Fibroblast of the aortic adventitia (primary cell): ENCODE measurements around the gene CTSH. TPM values are rescaled to one million over a fixed set of nuclear protein-coding genes. Genes with fewer than 3 reads are reported as not detected.
"Not testable (repeated sequence)": the region's sequence is repeated elsewhere in the genome, so short reads cannot be mapped to it uniquely, and the experiment has no call there.

Source experiments
- DNase-seq: peaks from one replicate; pipeline ENCODE4 v3.0.0-alpha.2; 2010; ENCODE audit warnings: low read depth
- H3K4me3 ChIP-seq: 2 replicates; pipeline ENCODE4 v1.5.1; 2011; ENCODE audit warnings: low read depth, mild to moderate bottlenecking, control low read depth, low read length, moderate library complexity
- total RNA-seq: library from RNA; depleted of rRNA; stranded (reverse); fragments of >200 nt; gene quantifications from 2 replicates; pipeline ENCODE4 v1.2.3, GENCODE V29; 2012; ENCODE audit warnings: low replicate concordance
- TF ChIP-seq, protein P1 (sequence below): IDR thresholded peaks from 2 replicates; pipeline ENCODE4 v1.5.1; 2011; ENCODE audit warnings: mild to moderate bottlenecking, low read length, control low read depth, inconsistent platforms; ENCODE audit not compliant: insufficient read depth

CTSH gene
- total RNA-seq, 1 donor = 8.5 TPM

DNA sequence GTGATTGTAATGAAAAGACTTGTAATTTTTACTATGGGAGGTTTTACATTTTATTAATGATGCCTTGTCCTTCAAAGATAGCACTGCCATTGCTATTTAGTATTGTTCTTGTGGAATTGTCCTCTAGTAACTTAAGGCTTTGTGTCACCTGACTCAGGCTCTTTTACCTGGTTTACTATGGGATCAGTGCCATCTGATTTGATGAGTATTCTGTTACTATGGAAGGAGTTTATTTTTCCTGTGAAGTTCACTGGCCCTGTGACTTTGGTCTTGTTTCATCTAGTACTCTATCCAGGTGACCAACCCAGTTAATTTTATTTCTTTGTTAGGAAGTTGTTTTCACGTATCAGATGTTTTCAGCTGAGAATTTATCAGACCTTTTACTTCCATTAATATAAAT lies 63.2 kb downstream of the CTSH start:
- TF ChIP-seq, protein P1, sequence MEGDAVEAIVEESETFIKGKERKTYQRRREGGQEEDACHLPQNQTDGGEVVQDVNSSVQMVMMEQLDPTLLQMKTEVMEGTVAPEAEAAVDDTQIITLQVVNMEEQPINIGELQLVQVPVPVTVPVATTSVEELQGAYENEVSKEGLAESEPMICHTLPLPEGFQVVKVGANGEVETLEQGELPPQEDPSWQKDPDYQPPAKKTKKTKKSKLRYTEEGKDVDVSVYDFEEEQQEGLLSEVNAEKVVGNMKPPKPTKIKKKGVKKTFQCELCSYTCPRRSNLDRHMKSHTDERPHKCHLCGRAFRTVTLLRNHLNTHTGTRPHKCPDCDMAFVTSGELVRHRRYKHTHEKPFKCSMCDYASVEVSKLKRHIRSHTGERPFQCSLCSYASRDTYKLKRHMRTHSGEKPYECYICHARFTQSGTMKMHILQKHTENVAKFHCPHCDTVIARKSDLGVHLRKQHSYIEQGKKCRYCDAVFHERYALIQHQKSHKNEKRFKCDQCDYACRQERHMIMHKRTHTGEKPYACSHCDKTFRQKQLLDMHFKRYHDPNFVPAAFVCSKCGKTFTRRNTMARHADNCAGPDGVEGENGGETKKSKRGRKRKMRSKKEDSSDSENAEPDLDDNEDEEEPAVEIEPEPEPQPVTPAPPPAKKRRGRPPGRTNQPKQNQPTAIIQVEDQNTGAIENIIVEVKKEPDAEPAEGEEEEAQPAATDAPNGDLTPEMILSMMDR = no peak
- no peak overlapping the region for H3K4me3 ChIP-seq
- no peak for DNase-seq

DNA sequence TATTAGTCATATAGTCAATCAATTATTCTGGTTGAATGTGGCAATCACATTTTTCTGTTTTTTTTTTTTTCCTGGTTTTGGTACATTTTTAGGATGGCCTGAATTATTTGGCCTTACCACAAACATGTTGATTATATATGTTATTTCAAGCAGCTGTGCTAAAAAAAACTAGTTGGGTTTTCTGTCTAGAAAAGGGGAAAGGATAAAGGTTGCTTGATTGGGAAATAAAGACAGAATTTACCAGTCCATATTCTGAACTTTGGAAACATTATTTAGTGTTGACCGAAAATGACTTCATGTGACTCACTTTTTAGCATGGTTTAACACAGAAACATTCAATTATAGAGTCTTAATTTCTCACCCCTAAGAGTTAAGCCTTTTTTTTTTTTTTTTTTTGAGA lies 64.0 kb downstream of the CTSH start:
- no peak for DNase-seq
- TF ChIP-seq, protein P1 = no peak

DNA sequence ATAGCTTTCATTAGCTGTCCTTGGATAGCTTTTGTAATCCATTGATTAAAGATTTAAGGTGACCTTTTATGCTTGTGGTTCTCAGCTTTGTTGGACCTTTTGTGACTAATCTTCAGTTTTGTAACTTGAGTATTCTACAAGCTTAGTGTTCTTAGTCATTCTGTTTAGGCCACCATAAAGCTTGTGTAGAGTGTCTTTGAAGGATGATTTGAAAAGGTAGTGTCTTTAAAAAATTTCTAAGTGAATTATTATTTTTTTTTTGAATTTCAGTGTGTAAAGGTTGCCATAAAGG lies 64.7 kb downstream of the CTSH start:
- H3K4me3 ChIP-seq = no peak overlapping the region
- TF ChIP-seq, protein P1 = no peak
- no peak for DNase-seq

More for the DNA sequence above, 64.0 kb downstream of the CTSH start:
- no peak overlapping the region for H3K4me3 ChIP-seq

DNA sequence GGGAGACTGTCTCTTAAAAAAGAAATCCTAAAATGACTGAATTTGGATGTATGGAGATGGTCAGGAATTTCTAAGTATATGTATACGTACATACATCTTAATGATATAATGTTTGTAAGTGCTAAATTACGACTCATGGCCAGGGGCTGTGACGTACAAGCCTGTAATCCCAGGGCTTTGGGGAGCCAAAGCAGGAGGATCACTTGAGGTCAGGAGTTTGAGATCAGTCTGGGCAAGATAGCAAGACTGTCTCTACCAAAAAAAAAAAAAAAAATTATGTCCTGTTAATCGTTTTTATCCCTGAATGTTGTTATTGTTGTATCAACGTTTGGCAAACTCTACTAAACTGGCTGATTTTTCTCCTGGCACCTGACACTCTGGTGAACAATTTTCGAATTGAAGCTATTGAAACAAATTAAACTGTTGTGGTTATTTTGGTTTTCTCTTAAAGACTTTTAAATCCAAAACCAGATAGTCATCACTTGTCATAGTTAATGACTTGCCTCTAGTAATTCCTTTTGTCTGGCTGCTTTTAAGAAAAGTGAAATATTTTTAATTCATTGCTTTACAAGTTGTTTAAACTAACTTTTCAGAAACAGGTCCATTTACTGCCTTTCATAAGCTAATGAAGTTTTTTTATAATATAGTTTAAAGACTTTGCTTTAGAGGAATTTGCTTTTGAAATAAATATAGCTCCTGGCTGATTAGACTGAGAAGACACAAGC lies 65.2 kb downstream of the CTSH start:
- DNase-seq = no peak
- no peak overlapping the region for H3K4me3 ChIP-seq
- TF ChIP-seq, protein P1 = no peak

DNA sequence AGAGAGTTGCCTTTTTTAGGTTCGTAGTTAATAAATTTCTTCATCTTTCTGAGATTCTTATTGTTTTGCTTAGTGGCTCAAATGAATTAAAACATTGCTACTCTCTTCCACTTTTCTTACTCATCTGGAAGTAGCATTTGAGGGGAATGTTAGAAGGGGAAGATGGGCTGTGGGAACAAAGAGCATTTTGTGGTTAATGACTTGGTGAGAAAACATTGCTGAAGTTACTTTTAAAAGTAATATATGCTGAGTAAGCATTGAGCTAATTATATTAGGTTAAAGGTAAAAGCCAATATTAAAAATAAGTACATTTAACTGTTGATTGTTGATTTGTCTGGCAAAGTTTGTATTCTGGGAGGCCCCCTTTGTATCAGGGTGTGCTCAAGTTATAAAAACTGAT lies 66.5 kb downstream of the CTSH start:
- no peak for DNase-seq
- TF ChIP-seq, protein P1 = no peak
- H3K4me3 ChIP-seq = no peak overlapping the region

DNA sequence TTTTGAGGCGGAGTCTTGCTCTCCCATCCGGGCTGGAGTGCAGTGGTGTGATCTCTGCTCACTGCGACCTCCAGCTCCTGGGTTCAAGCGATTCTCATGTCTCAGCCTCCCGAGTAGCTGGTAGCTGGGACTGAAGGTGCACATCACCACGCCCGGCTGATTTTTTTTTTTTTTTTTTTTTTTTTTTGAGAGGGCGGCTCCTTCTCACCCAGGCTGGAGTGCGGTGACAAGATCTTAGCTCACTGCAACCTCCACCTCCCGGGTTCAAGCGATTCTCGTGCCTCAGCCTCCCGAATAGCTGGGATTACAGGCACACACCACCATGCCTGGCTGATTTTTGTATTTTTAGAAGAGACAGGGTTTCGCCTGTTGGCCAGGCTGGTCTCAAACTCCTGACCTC lies 67.9 kb downstream of the CTSH start:
- H3K4me3 ChIP-seq, DNase-seq: not testable (repeated sequence)

DNA sequence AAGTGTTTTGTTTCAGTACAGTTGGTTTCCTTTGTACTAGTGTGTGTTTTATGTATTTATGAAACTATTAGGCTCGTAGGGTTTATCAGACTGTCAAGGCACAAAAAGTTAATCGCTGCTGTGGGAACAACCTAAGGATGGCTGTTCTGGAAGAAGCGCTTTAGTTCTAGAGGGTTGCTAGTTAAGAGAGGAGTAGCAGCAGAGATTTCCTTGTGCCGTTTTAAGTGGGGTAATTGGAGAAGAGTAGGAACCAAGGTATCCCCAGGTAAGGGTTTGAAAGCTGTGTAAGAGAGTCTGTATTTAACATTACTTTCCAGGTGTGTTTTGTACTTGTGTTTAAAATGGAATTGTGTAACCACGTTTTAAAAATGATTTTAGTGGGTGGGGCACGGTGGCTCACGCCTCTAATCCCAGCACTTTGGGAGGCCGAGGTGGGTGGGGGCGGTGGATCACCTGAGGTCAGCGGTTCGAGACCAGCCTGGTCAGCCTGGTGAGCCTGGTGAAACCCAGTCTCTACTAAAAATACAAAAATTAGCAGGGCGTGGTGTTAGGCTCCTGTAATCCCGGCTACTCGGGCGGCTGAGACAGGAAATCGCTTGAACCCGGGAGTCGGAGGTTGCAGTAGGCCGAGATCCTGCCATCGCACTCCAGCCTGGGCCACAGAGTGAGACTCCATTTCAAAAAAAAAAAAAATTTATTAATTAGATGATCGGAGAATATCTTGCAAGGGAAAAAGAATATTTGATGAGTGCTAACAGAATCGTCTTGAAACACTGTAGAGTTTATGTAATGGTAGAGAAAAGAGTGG lies 69.5 kb downstream of the CTSH start:
- DNase-seq = no peak

More for the DNA sequence above, 69.5 kb downstream of the CTSH start:
- TF ChIP-seq, protein P1 = no peak
- peak overlapping the region; percentile 99 for H3K4me3 ChIP-seq
